ENCODE data around the gene UBC.

The UBC gene

GRCh38 chr12:124914392-124915238 is at the start of gene UBC:
UBC (minus strand) TSS chr12:124914650; CDS start chr12:124913771, 879 bp downstream.
- in situ Hi-C loops (cut with MboI; ENCODE audit: low sequenced_read_pairs): no loop called here

DNA sequence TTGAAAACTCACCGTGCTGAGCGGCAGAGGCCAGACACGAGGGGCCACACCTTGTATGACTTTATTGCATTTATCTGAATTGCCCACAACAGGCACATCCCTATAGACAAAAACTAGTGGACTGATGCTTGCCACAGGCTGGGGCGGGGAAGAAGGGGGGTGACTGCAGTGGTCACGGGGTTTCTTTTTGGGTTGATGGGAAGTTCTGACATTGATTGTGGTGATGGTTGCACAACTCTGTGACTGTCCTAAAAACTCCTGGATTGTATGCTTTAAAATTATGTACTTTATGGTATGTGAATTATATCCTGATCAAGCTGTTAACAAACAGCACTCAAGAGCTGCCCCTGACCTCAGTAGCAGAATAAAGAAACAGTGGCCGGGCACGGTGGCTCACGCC is 48.8 kb upstream of the UBC start:
- in situ Hi-C loops (cut with MboI; ENCODE audit: low sequenced_read_pairs): no loop called here

GRCh38 chr12:124961055-124961454 is 46.6 kb upstream of the UBC start:
- in situ Hi-C loops (cut with MboI; ENCODE audit: low sequenced_read_pairs): no loop called here

DNA sequence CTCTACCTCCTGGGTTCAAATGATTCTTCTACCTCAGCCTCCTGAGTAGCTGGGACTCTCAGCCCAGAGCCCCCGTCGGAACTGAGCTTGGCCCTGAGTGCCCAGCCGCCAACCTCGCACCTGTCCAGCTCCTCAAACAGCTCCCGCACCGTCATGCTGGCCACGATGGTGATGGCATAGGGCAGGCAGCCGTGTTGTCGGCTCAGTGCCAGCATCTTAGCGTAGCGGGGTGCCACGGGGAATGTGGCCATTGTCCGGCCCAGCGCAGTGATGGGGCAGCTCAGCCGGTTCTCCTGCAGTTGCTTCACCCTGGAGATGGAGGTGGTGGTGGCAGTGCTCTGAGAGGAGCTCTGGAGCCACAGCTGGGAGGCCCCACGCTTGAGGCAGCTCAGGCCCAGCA is 42.1 kb upstream of the UBC start:
- in situ Hi-C loops (cut with MboI; ENCODE audit: low sequenced_read_pairs): no loop called here

GRCh38 chr12:124954771-124955170 is 40.3 kb upstream of the UBC start:
- in situ Hi-C loops (cut with MboI; ENCODE audit: low sequenced_read_pairs): no loop called here

DNA sequence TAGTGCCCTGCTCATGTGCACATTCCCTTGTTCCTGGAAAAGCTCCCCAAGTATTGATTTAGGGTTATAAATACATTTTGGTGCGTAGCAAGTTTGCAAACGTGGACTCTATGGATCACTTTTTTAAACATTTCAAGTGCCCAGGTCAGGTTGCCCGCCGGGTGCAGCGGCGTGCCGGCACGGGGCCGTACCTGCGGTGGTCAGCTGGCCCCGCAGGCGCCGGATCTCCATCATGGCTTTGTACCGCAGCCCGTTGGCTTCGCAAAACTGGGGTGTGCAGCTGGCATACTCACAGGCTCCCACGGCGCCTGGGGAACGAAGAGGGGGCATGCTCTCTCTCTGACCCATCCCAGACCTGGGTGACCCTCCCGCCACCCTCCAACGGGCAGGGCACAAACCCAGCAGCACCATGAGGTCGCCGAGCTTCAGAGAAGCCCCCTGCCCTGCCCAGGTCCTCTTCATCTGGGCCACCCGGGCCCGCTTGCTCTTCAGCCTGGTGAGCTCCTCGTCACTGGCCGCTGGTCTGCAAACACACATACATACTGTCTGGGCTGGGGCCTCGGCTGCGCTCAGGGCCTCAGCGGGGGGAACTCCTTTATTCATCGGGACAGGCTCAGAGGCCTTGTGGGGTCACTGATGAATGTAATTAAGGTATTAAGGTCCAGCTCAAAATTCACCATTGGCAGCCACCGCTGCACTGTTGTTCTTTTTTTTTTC is 39.4 kb upstream of the UBC start:
- in situ Hi-C loops (cut with MboI; ENCODE audit: low sequenced_read_pairs): no loop called here

GRCh38 chr12:124952801-124953200 is 38.4 kb upstream of the UBC start:
- in situ Hi-C loops (cut with MboI; ENCODE audit: low sequenced_read_pairs): no loop called here

- in situ Hi-C loops (cut with MboI; ENCODE audit: low sequenced_read_pairs): no loop called here
These were observed 37.8 kb upstream of the UBC start for GRCh38 chr12:124952295-124952694.

GRCh38 chr12:124949779-124950728 is 35.6 kb upstream of the UBC start:
- in situ Hi-C loops (cut with MboI; ENCODE audit: low sequenced_read_pairs): no loop called here

DNA sequence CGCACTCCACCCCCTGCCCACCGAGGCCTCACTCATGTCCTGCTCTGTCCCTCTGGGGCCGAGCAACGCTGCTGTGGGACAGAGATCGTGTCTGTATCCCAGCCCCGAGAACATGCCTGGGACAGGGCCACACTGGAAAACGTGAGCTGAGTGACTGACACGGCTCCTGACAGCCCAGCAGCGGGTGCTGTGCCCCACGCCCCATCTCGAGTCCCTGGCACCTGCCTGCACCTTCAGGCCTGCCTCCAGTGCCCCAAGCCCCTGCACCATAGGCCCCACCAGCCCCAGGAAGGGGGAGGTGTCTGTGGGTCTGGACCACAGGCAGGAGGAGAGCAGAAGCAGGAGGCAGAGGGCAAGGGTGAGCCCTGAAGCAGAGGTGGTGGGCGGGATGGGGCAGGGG is 34.6 kb upstream of the UBC start:
- in situ Hi-C loops (cut with MboI; ENCODE audit: low sequenced_read_pairs): no loop called here

DNA sequence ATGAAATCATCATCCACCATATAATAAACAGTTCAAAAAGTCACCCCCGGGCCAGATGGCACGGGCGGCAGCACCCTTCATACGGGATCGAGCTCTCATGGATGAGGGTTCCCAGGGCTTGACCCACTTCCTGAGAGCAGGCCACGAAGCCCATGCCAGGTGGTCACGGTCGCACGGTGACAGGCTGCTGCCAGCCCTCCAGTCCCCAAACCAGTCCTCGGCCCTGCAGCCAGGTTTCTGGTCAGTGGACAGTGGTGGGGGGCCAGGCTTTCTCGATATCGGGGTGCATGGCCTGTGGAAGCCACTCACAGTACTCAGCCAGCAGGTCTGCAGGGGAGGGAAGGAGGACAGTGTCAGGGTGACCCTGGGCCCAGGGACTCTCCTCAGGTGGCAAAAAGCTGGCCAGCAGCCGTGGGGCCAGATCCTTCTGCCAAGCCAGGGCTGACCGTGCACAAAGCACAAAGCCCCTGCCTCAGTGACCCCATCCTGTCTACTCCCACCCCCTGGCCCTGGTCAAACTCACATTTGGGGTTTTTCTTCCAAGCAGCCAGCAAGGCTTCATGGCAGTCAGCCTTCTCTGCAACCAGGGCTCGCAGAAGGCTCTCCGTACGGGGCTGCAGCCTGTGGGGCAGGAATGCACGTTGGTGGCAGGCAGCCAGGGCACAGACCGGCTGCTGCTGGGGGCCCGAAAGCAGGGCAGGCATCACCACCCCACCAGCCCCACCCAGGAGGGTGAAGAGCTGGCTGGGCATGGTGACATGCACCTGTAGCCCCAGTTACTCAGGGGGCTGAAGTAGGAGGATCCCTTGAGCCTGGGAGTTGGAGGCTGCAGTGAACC is 33.3 kb upstream of the UBC start:
- in situ Hi-C loops (cut with MboI; ENCODE audit: low sequenced_read_pairs): no loop called here

GRCh38 chr12:124947013-124947412 is 32.6 kb upstream of the UBC start:
- in situ Hi-C loops (cut with MboI; ENCODE audit: low sequenced_read_pairs): no loop called here

DNA sequence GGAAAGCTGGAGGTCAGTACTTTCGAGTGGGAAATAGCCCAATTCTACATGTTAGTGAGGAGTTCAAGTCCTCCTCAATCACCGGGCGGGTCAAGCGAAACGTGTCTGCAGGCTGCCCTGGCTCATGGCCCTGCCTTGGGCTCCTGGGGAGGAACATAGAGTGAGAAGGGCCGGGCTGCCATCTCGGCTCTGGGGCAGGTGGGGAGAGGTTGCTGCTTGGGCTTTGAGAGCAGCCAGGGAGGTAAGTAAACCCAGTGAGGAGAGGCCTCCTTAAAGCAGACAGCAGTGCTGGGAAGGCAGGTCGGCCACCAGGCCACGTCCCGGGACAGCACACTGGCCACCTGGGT is 32.0 kb upstream of the UBC start:
- in situ Hi-C loops (cut with MboI; ENCODE audit: low sequenced_read_pairs): no loop called here

DNA sequence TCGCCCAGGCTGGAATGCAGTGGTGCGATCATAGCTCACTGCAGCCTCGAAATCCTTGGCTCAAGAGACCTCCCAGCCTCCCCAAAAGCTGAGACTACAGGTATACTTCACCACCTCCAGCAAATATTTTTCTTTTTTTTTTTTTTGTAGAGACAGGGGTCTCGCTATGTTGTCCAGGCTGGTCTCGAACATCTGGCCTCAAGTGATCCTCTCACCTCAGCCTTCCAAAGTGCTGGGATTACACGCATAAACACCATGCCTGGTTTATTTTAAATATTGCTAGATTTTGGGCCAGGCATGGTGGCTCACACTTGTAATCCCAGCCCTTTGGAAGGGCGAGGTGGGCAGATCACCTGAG is 26.7 kb upstream of the UBC start:
- in situ Hi-C loops (cut with MboI; ENCODE audit: low sequenced_read_pairs): no loop called here

GRCh38 chr12:124940393-124941169 is 26.1 kb upstream of the UBC start:
- in situ Hi-C loops (cut with MboI; ENCODE audit: low sequenced_read_pairs): no loop called here

DNA sequence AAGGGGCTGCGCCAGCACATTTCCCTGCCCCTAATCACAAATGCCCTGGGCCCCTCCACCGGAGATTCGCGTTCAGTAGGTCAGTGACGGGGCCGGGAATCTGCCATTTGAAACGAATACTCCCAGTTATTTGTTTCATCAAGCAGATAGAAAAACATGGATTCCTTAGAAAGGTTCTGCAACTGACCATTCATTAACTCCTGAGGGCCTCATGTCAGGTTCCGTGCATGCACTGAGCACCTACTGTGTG is 25.6 kb upstream of the UBC start:
- in situ Hi-C loops (cut with MboI; ENCODE audit: low sequenced_read_pairs): no loop called here

- in situ Hi-C loops (cut with MboI; ENCODE audit: low sequenced_read_pairs): no loop called here
These were observed 25.1 kb upstream of the UBC start for GRCh38 chr12:124939421-124940142.

DNA sequence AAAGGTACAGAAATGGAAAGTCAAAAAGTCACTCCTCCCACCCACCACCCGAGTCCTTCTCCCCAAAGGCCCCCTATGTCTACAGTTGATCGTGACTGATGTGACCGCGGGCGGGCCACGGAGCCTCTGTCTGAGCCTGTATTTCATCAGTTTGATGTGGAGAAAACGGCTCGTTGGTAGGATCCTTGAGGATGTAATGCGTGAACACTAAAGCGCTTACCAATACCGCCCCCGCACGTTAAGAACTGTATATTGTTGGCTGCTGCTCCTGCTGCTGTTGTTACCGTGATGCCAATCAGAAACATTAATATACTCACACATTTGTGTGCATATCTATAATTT is 24.6 kb upstream of the UBC start:
- in situ Hi-C loops (cut with MboI; ENCODE audit: low sequenced_read_pairs): no loop called here

GRCh38 chr12:124938587-124938986 is 24.1 kb upstream of the UBC start:
- in situ Hi-C loops (cut with MboI; ENCODE audit: low sequenced_read_pairs): no loop called here

DNA sequence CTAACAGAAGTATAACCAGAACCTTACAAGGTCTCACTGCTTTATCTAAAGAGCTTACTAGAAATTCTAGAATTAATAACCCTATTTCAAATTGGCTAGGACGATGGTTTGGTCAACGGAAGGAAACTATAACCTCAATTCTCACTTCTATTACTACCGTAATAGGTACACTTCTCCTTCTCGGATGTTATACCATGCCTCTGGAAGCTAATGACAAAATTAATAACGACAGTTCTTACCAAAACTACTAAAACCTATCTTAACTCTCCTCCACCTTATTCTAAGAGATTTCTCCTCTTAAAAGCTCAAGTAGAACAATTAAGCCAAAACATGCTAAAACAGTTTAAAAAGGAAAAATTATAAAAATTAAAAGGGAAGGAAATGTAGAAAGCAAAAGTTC is 23.7 kb upstream of the UBC start:
- in situ Hi-C loops (cut with MboI; ENCODE audit: low sequenced_read_pairs): no loop called here
